Effector memory CD8-positive, alpha-beta T cell (primary cell): Measurements from ENCODE around the gene ENGASE.

Source experiments
- ATAC-seq: fragments of 150-1000 bp; cut with Tn5 transposase; replicated peaks from 2 replicates; pipeline ENCODE4 v1.10.0; 2021; ENCODE audit warnings: mild to moderate bottlenecking, moderate library complexity
- DNase-seq, 3 experiments: peaks; one replicate each; pipeline ENCODE4 v3.0.0; 2021
- H3K27ac Mint-ChIP-seq, 2 donors: one replicate each; pipeline ENCODE4 v1.8.0; 2022; ENCODE audit warnings: mild to moderate bottlenecking in 2 of 2, mixed read lengths in 2 of 2, moderate library complexity in 2 of 2
- H3K27me3 Mint-ChIP-seq, 2 donors: one replicate each; pipeline ENCODE4 v1.8.0; 2022; ENCODE audit warnings: mixed read lengths in 2 of 2
- H3K36me3 Mint-ChIP-seq: one replicate; pipeline ENCODE4 v1.8.0; 2022; ENCODE audit warnings: mild to moderate bottlenecking, moderate library complexity, mixed read lengths; ENCODE audit not compliant: insufficient read depth
- H3K4me1 Mint-ChIP-seq, 2 donors: one replicate each; pipeline ENCODE4 v1.8.0; 2022; ENCODE audit warnings: low read depth in 2 of 2, mixed read lengths in 2 of 2
- H3K4me3 Mint-ChIP-seq, 2 donors: one replicate each; pipeline ENCODE4 v1.8.0; 2022; ENCODE audit warnings: mild to moderate bottlenecking in 2 of 2, mixed read lengths in 2 of 2, moderate library complexity in 2 of 2
- H3K9me3 Mint-ChIP-seq, 2 donors: one replicate each; pipeline ENCODE4 v1.8.0; 2022; ENCODE audit warnings: mixed read lengths in 2 of 2

ENGASE gene

DNA sequence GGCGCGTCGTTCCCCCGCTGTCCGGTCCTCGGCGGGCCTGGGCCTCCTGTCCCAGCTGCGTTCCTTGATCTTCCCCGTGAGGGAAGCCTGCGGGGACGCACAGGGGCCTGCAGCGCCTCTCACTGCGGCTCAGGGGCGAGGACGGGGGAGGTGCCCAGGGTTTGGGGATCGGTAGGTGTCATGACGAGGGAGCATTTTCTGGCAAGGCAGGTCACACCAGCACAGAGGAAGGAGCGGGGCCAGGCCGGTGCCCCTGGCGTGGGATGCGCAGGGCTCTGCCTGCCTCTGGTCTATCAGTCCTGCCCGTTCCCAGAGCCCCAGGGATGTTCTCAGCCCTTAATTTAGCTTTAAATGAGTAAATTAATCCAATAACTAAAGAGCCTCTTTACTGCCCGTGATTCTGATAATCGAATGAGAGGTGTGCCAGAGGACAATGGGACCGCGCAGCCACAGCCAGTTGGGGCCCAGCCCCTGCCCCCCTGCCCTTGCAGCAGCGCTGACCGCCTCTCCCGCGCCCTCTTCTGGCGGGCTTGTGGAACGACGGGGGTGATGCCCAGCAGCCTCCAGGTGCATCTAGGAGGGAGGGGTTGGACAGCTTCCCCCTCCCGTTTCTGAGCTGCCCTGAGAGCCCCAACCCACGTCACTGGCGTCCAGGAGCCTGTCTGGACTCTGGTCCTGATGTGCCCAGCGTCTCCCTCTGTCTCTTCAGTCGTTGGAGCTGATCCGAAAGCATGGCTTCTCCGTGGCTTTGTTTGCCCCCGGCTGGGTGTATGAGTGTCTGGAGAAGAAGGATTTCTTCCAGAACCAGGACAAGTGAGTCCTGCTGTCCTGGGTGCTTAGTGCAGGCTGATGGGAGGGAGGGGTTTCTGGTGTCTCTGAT is 7.9 kb downstream of the ENGASE start:
- no peaks in the 10 kb centered on the region for H3K9me3 Mint-ChIP-seq
- peak; percentile 64 for ATAC-seq
- DNase-seq = peak; percentile 46 to 51 (median 48)
- H3K27ac Mint-ChIP-seq = no peak overlapping the region
- no peak overlapping the region for H3K4me3 Mint-ChIP-seq
- H3K4me1 Mint-ChIP-seq = peaks cover 0 to 12% of the 10 kb centered on the region in 2 donors
- H3K36me3 Mint-ChIP-seq = peaks cover 21% of the 10 kb centered on the region
- H3K27me3 Mint-ChIP-seq = no peaks in the 10 kb centered on the region

DNA sequence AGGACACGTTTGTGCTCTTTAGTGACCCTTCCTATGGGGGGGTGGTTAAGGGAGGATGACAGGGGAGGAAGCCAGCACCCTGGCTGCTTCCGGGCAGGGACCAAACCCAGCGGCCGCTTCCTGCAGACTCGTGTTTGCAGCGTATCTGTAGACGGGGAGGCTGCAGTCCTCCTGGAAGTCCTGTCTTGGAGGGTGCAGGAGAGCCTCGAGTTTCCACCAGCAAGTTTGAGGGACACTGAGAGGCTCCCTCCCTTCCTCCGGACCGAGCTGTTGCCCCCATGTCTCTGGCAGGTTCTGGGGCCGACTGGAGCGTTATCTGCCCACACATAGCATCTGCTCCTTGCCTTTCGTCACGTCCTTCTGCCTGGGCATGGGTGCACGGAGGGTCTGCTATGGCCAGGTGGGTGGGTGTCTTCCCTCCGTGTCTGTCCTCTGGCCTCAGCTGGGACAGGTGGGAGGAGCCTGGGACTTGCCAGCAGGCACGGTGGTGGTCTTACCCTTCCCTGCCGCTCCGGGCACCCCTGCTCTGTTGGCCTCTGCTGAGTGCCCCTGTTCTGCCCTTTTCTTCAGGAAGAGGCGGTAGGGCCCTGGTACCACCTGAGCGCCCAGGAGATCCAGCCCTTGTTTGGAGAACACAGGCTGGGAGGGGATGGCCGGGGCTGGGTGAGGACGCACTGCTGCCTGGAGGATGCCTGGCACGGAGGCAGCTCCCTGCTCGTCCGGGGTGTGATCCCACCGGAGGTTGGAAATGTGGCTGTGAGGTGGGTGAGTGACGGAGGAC is 8.8 kb downstream of the ENGASE start:
- Mint-ChIP-seq H3K4me1 (peaks cover 0 to 15% of the 10 kb centered on the region in 2 donors), H3K9me3 (no peaks in the 10 kb centered on the region), H3K27me3 (no peaks in the 10 kb centered on the region), H3K36me3 (peaks cover 21% of the 10 kb centered on the region), H3K27ac (no peak overlapping the region), H3K4me3 (no peak overlapping the region)
- DNase-seq = no peak
- no peak for ATAC-seq

DNA sequence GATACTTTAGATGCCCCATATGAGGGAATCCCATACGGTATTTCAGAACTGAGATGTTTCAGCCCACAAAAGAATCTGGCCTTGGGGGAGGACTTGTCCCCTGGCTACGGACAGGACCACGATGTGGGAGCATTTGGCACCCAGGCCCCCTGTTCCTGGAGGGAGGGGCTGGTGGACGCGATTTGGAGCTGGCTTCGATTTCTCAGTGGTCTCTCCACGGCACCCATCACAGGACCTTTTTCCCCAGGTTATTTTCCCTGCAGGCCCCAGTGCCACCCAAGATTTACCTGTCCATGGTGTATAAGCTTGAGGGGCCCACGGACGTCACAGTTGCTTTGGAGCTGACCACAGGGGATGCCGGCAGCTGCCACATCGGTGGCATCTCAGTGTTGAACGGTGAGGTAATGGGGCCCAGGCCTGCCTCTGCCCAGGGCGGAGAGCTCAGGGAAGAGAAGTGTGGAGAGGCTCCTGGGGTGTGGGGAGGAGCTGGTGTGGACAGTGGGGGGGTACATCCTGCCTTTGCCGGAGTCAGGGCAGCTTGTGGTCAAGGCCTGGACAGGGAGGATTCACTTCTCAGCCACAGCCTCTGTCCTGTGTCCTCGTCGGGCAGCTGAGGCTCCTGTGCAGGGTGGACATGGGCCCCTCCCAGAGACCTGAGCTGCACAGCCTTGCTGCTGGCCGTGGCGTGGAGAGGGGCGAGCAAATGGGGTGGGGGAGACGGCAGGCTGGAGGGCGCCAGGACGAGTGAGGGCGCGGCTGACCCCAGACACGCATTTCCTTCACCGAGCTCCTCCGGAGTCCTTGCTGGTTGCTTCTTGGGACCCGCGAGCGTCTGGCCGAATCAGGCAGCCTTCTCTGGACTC is 9.9 kb downstream of the ENGASE start:
- DNase-seq (no peak), ATAC-seq (no peak)
- no peaks in the 10 kb centered on the region for H3K9me3 Mint-ChIP-seq
- peaks cover 0 to 15% of the 10 kb centered on the region in 2 donors for H3K4me1 Mint-ChIP-seq
- peaks cover 26% of the 10 kb centered on the region for H3K36me3 Mint-ChIP-seq
- H3K4me3 Mint-ChIP-seq = no peak overlapping the region
- no peak overlapping the region for H3K27ac Mint-ChIP-seq
- no peaks in the 10 kb centered on the region for H3K27me3 Mint-ChIP-seq

DNA sequence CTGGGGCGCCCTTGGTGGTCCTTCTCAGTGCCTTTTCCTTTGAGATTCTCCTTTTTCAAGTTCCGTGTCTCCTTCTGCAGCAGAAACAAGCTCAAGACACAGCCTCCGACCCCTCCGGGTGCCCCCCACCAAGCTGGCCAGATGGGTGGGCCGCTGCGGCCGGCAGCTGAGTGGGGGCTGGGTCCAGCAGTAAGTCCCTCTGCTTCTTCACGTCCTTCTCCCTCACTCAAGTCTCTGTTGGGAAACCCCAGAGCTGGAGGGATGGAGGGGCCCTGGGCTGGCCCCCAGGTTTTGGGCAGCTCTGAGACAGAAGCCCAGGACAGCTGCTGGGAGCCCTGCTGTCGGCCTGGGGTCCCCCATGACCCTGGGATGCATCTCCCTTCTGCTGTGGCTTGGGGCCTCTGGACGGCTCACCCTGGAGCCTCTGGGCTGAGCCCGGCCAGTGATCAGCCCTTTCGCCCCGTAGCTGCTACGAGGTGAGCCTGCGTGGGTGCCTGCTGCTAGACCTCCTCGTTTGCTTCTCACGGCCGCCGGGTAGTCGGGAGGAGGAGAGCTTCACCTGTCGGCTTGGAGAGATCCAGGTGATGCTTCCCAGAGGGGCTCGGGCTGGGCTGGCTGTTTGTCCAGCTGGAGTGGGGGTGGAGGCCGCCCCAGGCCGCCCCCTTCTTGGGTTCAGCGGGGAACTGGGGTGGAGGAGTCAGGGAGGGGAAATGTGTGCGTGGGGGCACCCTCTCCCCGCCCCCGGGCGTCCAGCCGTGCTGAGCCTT is 10.7 kb downstream of the ENGASE start:
- peaks cover 0 to 15% of the 10 kb centered on the region in 2 donors for H3K4me1 Mint-ChIP-seq
- H3K27me3 Mint-ChIP-seq = peaks cover 0 to under 1% of the 10 kb centered on the region in 2 donors
- peaks cover 20% of the 10 kb centered on the region for H3K36me3 Mint-ChIP-seq
- no peaks in the 10 kb centered on the region for H3K9me3 Mint-ChIP-seq
- no peak overlapping the region for H3K27ac Mint-ChIP-seq
- H3K4me3 Mint-ChIP-seq = no peak overlapping the region
- DNase-seq (no peak), ATAC-seq (no peak)

DNA sequence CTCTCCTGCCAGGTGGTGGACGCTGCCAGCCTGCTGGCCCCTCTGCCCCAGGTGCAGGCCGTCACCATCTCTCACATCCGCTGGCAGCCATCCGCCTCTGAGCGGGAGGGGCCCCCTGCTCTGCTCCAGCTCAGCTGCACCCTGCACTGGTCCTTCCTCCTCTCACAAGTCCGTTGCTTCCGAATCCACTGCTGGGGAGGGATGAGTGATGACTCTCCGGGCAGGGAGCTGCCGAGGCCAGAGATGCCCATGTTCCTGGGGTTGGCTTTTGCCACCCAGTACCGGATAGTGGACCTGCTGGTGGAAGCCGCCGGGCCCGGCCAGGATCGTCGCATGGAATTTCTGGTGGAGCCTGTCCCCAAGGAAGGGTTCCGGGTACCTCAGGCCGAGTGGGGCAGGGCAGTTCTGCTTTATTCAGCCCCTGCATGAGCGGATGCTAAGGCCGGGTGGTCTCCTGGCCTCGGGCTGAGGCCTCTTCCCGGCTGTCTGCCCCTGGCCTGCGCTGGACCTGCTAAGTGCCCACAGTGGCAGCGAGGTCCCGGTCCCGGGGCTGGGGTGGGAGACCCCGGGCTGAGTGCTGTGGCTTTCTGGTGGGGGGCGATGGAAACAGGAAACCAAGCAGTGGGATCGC is 11.4 kb downstream of the ENGASE start:
- Mint-ChIP-seq H3K4me3 (no peak overlapping the region), H3K36me3 (peaks cover 17% of the 10 kb centered on the region), H3K27ac (no peak overlapping the region), H3K27me3 (peaks cover 0 to 7% of the 10 kb centered on the region in 2 donors), H3K9me3 (no peaks in the 10 kb centered on the region), H3K4me1 (peaks cover 4 to 12% of the 10 kb centered on the region in 2 donors)
- DNase-seq (no peak), ATAC-seq (no peak)

DNA sequence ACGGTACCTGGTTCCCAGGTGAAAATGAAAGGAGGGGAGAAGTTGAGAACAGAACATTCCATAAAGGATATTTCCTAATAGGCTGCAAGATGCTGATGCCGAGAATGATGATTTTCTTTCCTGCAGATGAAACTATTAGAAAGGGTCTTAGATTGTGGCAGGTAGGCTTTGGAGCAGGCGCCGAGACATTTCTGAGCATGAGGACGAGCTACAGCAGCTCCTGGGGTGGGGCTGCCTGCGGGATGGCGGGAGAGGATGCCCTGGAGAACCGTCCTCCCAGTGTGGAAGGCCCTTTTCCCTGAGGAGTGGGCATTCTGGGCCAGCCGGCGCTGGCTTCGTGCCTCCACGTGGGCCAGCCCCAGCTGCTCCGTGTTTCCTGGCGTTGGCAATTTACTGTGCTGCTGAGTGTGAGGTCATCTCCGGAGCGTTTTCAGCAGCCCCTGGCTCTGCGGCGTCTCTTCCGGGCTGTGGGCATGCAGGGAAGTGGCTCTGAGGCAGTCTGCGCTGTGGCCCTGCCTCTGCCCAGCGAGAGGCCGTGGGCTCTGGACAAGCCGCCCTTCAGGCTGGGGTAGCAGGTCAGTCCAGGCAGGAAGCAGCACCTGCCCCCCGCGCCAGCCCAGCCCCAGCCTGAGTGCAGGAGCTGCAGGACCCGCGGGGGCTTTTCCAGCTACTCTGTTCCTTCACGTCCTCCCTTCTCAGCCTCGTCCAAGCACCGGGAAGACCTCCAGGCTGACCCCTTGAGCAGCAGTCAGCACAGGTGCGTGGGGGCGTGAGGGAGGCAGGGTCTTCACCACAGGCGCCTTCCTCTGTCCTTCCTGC is 12.2 kb downstream of the ENGASE start:
- DNase-seq (no peak), ATAC-seq (no peak)
- H3K36me3 Mint-ChIP-seq = peaks cover 17% of the 10 kb centered on the region
- H3K27ac Mint-ChIP-seq = no peak overlapping the region
- H3K9me3 Mint-ChIP-seq = no peaks in the 10 kb centered on the region
- H3K4me1 Mint-ChIP-seq = peaks cover 4 to 11% of the 10 kb centered on the region in 2 donors
- H3K27me3 Mint-ChIP-seq = peaks cover 0 to 11% of the 10 kb centered on the region in 2 donors
- no peak overlapping the region for H3K4me3 Mint-ChIP-seq

DNA sequence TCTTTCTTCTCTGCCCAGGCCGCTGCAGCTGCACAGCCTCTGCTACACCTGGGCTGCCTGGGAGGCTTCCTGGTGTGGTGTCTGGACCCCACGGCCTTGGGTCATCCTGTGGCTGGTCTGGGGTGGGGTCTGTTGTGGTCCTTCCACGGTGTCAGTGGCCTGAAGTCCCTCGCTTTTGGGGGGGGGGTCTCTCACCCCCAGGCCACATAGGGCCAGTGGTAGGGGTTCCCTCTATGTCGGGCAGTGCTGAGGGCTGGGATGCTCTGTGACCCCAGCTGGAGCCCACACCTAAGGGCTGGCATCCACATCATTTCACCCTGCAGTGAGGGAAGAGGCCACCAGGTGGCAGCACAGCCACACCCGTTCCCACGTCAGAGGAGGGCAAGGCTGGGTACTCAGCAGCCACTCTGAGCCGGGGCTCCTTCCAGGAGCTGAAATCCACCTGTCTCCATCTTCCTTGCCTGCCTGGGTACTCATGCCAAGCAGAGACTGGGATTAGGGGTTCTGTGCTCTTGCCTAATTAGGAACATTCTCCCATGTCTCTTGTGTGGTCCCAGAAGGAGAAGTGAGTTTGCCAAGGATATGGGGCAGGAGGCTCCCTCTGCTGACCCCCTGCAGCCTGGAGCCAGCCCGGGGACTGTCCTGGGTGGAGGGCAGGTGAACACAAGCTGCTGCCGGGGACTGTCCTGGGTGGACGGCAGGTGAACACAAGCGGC is 13.0 kb downstream of the ENGASE start:
- no peak overlapping the region for H3K27ac Mint-ChIP-seq
- peaks cover 0 to 19% of the 10 kb centered on the region in 2 donors for H3K27me3 Mint-ChIP-seq
- H3K4me3 Mint-ChIP-seq = no peak overlapping the region
- DNase-seq (peak; percentile 75 to 84 (median 78)), ATAC-seq (peak; percentile 91)
- H3K36me3 Mint-ChIP-seq = peaks cover 15% of the 10 kb centered on the region
- H3K4me1 Mint-ChIP-seq = peaks cover 7 to 13% of the 10 kb centered on the region in 2 donors
- no peaks in the 10 kb centered on the region for H3K9me3 Mint-ChIP-seq

DNA sequence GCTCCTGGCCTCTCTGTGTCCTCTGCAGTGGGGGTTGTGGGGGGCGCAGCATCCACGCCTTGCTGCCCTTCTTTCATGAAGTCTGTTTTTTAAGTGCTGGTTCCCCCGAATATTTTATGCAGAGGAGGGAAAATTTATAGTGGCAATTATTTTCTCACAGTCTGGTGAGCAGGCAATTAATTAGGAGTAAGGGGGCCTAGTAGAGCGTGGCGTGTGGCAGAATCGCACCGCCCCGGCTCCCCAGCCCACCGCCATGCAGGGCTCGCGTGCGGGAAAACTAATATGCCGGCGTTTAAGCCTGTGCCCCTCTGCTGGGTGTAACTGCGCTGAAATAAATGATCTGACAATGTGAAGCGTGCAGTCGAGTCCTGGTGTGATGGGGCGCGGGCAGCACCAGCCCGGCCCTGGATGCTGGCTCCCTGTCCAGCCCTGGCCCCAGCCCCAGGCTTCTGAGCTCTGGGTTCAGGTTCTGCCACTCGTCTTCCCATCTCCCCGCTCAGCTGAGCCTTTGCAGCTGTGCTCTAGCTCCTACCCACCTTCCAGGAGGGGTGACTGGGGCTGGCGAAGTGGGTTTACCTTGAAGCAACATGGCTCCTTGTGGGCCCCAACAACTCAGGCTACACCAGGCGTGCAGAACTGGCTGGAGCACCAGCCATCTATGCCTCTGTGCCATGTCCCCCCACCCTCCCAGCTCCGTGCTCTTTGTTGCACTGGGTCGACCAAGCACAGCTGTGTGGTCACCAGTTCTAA is 13.8 kb downstream of the ENGASE start:
- DNase-seq (no peak), ATAC-seq (no peak)
- peaks cover 16% of the 10 kb centered on the region for H3K36me3 Mint-ChIP-seq
- peaks cover 0 to 25% of the 10 kb centered on the region in 2 donors for H3K27me3 Mint-ChIP-seq
- no peaks in the 10 kb centered on the region for H3K9me3 Mint-ChIP-seq
- H3K4me1 Mint-ChIP-seq = peaks cover 15 to 19% of the 10 kb centered on the region in 2 donors
- H3K27ac Mint-ChIP-seq = no peak overlapping the region
- H3K4me3 Mint-ChIP-seq = no peak overlapping the region

DNA sequence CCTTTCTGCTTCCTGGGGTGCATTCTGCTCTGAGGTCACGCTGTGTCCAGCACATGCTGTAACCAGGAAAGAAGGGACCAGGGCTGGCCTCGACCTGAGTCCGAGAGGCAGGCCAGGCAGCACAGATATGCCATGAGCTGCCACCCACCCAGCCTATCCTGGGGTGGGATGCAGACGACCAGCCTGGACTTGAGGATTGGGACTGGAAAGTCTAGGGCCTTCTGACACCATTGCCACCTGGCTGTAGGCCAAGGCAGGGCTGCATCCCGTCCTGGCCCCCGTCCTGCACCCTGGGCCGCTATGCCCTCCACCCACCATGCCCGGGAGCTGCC is 14.3 kb downstream of the ENGASE start:
- ATAC-seq (no peak), DNase-seq (no peak)
- H3K4me1 Mint-ChIP-seq = peaks cover 20 to 21% of the 10 kb centered on the region in 2 donors
- peaks cover 19% of the 10 kb centered on the region for H3K36me3 Mint-ChIP-seq
- no peaks in the 10 kb centered on the region for H3K9me3 Mint-ChIP-seq
- H3K27ac Mint-ChIP-seq = no peak overlapping the region
- no peak overlapping the region for H3K4me3 Mint-ChIP-seq
- H3K27me3 Mint-ChIP-seq = peaks cover 0 to 30% of the 10 kb centered on the region in 2 donors

DNA sequence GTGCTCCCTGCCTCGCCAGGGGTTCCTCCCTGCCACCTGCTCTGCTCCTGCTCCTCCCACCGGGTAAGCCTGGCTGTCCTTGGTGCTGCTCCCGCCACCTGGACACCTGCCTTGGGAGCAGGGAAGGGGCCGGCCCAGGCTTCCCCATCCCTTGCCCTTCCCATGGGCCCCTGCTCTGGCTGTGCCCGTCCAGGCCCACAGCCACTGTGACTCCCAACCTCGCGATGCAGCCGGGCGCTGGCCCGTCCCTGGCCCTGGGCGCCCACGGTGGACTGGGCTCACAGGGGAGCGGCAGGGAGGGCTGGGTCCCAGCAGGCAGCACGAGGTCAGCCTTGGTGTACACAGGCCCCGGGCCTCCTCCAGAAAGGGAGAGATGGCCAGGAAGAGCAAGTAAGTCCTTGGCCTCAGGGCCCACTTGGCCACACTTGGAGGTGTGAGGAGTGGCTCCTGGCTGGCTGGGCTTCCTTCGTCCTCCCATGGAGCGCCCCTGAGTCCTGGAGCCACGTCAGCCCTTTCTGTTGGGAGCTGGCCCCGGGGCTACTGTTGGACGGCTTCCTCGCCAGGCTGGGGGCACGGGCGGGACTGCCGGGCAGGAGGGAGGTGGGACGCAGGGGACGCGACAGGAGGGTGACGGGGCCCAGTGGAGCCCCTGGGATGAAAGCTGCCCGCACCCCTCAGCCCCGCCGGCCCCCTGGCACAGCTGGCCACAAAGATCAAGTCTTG is 15.3 kb downstream of the ENGASE start:
- Mint-ChIP-seq H3K4me3 (no peak overlapping the region), H3K9me3 (no peaks in the 10 kb centered on the region), H3K36me3 (peaks cover 24% of the 10 kb centered on the region), H3K27ac (no peak overlapping the region), H3K4me1 (peaks cover 20 to 21% of the 10 kb centered on the region in 2 donors), H3K27me3 (peaks cover 0 to 40% of the 10 kb centered on the region in 2 donors)
- no peak for DNase-seq
- no peak for ATAC-seq
